ENCODE data around the gene ACOT7. TPM values are rescaled to one million over a fixed set of nuclear protein-coding genes. Genes with fewer than 3 reads are reported as not detected.

ACOT7 gene
- total RNA-seq, 1 experiment from 2014 or later = 36.2 TPM

- Mint-ChIP-seq H3K4me3 (ENCODE audit: low read depth, unreplicated experiment) (no peak overlapping the region), H3K9me3 (ENCODE audit: low read depth, unreplicated experiment) (no peaks in the 10 kb centered on the region), H3K27me3 (ENCODE audit: unreplicated experiment) (no peaks in the 10 kb centered on the region), H3K4me1 (ENCODE audit: low read depth, unreplicated experiment) (peaks cover 9% of the 10 kb centered on the region), H3K36me3 (ENCODE audit: insufficient read depth, unreplicated experiment) (no peaks in the 10 kb centered on the region), H3K27ac (ENCODE audit: unreplicated experiment) (no peak overlapping the region)
- BruUV-seq (replicated peaks) = no TSS peak
- no peak for TF ChIP-seq CTCF (IDR thresholded peaks at IDR 0.05; ENCODE audit: unreplicated experiment)
- DNase-seq = no peak
- CTCF ChIA-PET = no interaction called here
- intact Hi-C loops (cut with micrococcal nuclease; ENCODE audit: unreplicated experiment) = no loop called here
These were observed 37.9 kb downstream of the ACOT7 start for GRCh38 chr1:6355621-6356020.

- no peak overlapping the region for H3K4me3 Mint-ChIP-seq (ENCODE audit: low read depth, unreplicated experiment)
- no peak for DNase-seq
- CTCF ChIA-PET = no interaction called here
- BruUV-seq (replicated peaks) = no TSS peak
- TF ChIP-seq CTCF (IDR thresholded peaks at IDR 0.05; ENCODE audit: unreplicated experiment) = no peak
- intact Hi-C loops (cut with micrococcal nuclease; ENCODE audit: unreplicated experiment) = no loop called here
- H3K27ac Mint-ChIP-seq (ENCODE audit: unreplicated experiment) = no peak overlapping the region
- no peaks in the 10 kb centered on the region for H3K27me3 Mint-ChIP-seq (ENCODE audit: unreplicated experiment)
- no peaks in the 10 kb centered on the region for H3K36me3 Mint-ChIP-seq (ENCODE audit: insufficient read depth, unreplicated experiment)
- no peaks in the 10 kb centered on the region for H3K9me3 Mint-ChIP-seq (ENCODE audit: low read depth, unreplicated experiment)
- H3K4me1 Mint-ChIP-seq (ENCODE audit: low read depth, unreplicated experiment) = peaks cover 9% of the 10 kb centered on the region
These were observed 38.8 kb downstream of the ACOT7 start for GRCh38 chr1:6354659-6355317.

- H3K27ac Mint-ChIP-seq (ENCODE audit: unreplicated experiment) = no peak overlapping the region
- intact Hi-C loops (cut with micrococcal nuclease; ENCODE audit: unreplicated experiment) = no loop called here
- H3K36me3 Mint-ChIP-seq (ENCODE audit: insufficient read depth, unreplicated experiment) = no peaks in the 10 kb centered on the region
- CTCF ChIA-PET = no interaction called here
- H3K9me3 Mint-ChIP-seq (ENCODE audit: low read depth, unreplicated experiment) = no peaks in the 10 kb centered on the region
- no peak overlapping the region for H3K4me3 Mint-ChIP-seq (ENCODE audit: low read depth, unreplicated experiment)
- no peak for TF ChIP-seq CTCF (IDR thresholded peaks at IDR 0.05; ENCODE audit: unreplicated experiment)
- no peaks in the 10 kb centered on the region for H3K27me3 Mint-ChIP-seq (ENCODE audit: unreplicated experiment)
- BruUV-seq (replicated peaks) = no TSS peak
- peaks cover 9% of the 10 kb centered on the region for H3K4me1 Mint-ChIP-seq (ENCODE audit: low read depth, unreplicated experiment)
- DNase-seq = no peak
These were observed 39.5 kb downstream of the ACOT7 start for GRCh38 chr1:6353955-6354658.

GRCh38 chr1:6353619-6353954 is 40.0 kb downstream of the ACOT7 start:
- no peak for DNase-seq
- H3K9me3 Mint-ChIP-seq (ENCODE audit: low read depth, unreplicated experiment) = no peaks in the 10 kb centered on the region
- no peak overlapping the region for H3K27ac Mint-ChIP-seq (ENCODE audit: unreplicated experiment)
- CTCF ChIA-PET = no interaction called here
- no peak for TF ChIP-seq CTCF (IDR thresholded peaks at IDR 0.05; ENCODE audit: unreplicated experiment)
- no peaks in the 10 kb centered on the region for H3K36me3 Mint-ChIP-seq (ENCODE audit: insufficient read depth, unreplicated experiment)
- H3K27me3 Mint-ChIP-seq (ENCODE audit: unreplicated experiment) = no peaks in the 10 kb centered on the region
- peaks cover 9% of the 10 kb centered on the region for H3K4me1 Mint-ChIP-seq (ENCODE audit: low read depth, unreplicated experiment)
- BruUV-seq (replicated peaks) = no TSS peak
- intact Hi-C loops (cut with micrococcal nuclease; ENCODE audit: unreplicated experiment) = no loop called here
- no peak overlapping the region for H3K4me3 Mint-ChIP-seq (ENCODE audit: low read depth, unreplicated experiment)
